Activated CD8-positive, alpha-beta memory T cell treated with anti-CD3 and anti-CD28 coated beads for 36 hours (primary cell): ENCODE results near the gene CD40. TPM values are rescaled to one million over a fixed set of nuclear protein-coding genes. Genes with fewer than 3 reads are reported as not detected.

ENCODE experiments used
- CTCF ChIA-PET: fragments of 350-600 bp; sonication (Branson Sonifier 250); formaldehyde crosslinking; loops from one replicate; lab custom pipeline; 2021; ENCODE audit warnings: antibody characterized with exemption; lab: Charles Lee
- POLR2A ChIA-PET: fragments of 350-600 bp; sonication (Branson Sonifier 250); formaldehyde crosslinking; loops from one replicate; lab custom pipeline; 2021; ENCODE audit warnings: antibody characterized with exemption; lab: Charles Lee
- total RNA-seq, 2 experiments: library from RNA; stranded (reverse); gene quantifications; one replicate each; pipeline ENCODE4 v1.2.3, GENCODE V29; 2021

CD40 gene
- 1 to 10 TPM; 3.0 to 3.3 TPM for total RNA-seq

GRCh38 chr20:46117704-46118467 lies at the start of gene CD40:
CD40 (plus strand) TSS chr20:46118314; CDS start chr20:46118344, 30 bp downstream.
- POLR2A ChIA-PET = interaction anchor here (0.6 kb wide), 1 partner anchor 110 kb away, joined by 3 read pairs; no protein-coding TSS in a partner anchor
- CTCF ChIA-PET = interaction anchor here (2.1 to 2.3 kb wide), 2 partner anchors 11 to 14 kb away, joined by 5 to 6 read pairs; no protein-coding TSS in a partner anchor

- CTCF ChIA-PET = no interaction called here
- POLR2A ChIA-PET = no interaction called here
Observed at GRCh38 chr20:46070215-46070900, 47.8 kb upstream of the CD40 start.

GRCh38 chr20:46071573-46071972 lies 46.5 kb upstream of the CD40 start:
- CTCF ChIA-PET = no interaction called here
- POLR2A ChIA-PET = no interaction called here

DNA sequence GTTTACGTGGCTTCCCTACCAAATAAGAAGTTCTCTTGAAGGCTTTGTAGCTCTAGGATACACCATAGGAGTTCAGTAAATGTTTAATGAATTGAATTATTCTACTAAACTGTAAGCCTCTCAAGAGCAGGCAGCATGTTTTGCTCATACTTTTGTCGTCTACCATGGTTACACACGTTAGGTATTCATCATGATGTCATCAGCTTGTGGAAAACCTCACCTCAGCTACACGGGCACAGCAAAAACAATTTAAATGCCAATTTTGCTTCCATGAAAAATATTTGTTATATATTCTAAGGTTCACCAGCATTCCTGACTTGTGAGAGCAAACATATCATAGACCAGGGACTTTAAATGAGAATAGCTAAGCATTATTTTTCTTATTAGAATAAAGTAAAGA lies 45.1 kb upstream of the CD40 start:
- ChIA-PET POLR2A (no interaction called here), CTCF (no interaction called here)

GRCh38 chr20:46073443-46073842 lies 44.7 kb upstream of the CD40 start:
- ChIA-PET CTCF (no interaction called here), POLR2A (no interaction called here)

DNA sequence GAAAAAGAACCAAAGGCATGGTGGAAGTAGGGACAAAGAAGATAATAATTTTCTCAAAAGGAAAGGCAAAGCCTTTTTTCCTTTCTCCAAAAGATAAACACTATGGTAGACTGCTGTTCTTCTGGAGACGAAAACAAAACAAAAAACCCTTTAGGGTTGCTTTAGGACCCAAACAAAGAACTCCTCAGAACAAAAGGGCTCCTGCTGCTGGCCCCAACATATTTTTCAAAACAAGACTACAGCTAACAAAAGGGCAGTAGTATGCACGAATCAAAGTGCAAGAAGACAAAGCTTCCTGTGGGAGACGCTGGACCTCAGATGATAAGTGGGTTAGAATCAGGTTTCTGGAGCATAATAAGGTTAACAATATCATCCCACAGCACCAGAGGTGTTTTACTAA lies 44.1 kb upstream of the CD40 start:
- ChIA-PET CTCF (interaction anchor here (1.0 kb wide), 1 partner anchor 9 kb away, joined by 3 read pairs; no protein-coding TSS in a partner anchor), POLR2A (no interaction called here)

- ChIA-PET POLR2A (no interaction called here), CTCF (no interaction called here)
Observed at GRCh38 chr20:46076806-46077205, 41.3 kb upstream of the CD40 start.

GRCh38 chr20:46077642-46078305 lies 40.3 kb upstream of the CD40 start:
- POLR2A ChIA-PET = interaction anchor here (0.5 kb wide), 1 partner anchor 33 kb away, joined by 14 read pairs; no protein-coding TSS in a partner anchor
- CTCF ChIA-PET = interaction anchor here (0.7 kb wide), 1 partner anchor 55 kb away, joined by 4 read pairs; no protein-coding TSS in a partner anchor

DNA sequence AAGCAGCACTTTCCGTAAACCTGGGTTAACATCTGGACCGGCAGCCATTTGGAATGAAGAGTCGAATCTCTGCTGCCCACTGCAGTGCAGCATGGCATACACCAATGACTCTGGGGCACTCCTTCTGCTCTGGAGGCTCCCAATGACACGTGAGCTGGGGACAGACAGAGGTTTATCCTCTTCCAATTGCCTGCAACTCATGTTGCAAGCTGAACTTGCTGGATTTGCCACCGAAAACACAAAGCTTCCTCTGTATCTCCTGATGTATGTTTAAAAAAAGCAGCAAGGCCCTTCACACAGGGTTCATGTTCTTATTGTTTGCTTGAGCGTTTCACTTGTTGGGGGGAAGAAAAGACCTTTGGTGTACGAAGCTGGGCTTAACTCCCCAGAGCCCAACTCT lies 39.2 kb upstream of the CD40 start:
- ChIA-PET CTCF (no interaction called here), POLR2A (no interaction called here)

- ChIA-PET POLR2A (no interaction called here), CTCF (no interaction called here)
Observed at GRCh38 chr20:46081074-46081473, 37.0 kb upstream of the CD40 start.

DNA sequence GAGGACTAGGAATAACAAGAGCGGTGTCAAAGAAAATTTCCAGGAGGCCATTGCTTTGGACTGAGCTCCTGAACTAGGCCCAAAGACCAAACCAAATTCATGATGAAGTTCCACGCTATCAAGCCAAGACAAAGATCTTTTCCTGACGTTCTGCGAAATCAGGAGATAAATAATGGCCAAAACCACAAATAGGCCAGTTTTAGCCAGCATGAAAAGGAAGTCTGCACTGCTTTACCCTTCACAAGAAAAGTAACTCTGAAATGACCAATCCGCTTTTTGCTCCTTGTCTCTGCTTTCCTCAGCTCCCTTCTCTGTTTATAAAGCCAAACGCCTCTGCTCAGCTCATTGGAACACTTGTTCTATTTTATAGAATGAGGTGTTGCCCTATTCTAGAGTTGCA lies 35.0 kb upstream of the CD40 start:
- ChIA-PET CTCF (interaction anchor here (1.3 kb wide), 1 partner anchor 9 kb away, joined by 3 read pairs; no protein-coding TSS in a partner anchor), POLR2A (no interaction called here)

GRCh38 chr20:46083531-46084061 lies 34.5 kb upstream of the CD40 start:
- ChIA-PET CTCF (interaction anchor here (1.3 kb wide), 1 partner anchor 9 kb away, joined by 3 read pairs; no protein-coding TSS in a partner anchor), POLR2A (no interaction called here)

- ChIA-PET POLR2A (no interaction called here), CTCF (interaction anchor here (1.2 kb wide), 1 partner anchor 62 kb away, joined by 10 read pairs; no protein-coding TSS in a partner anchor)
Observed at GRCh38 chr20:46084805-46085178, 33.3 kb upstream of the CD40 start.

DNA sequence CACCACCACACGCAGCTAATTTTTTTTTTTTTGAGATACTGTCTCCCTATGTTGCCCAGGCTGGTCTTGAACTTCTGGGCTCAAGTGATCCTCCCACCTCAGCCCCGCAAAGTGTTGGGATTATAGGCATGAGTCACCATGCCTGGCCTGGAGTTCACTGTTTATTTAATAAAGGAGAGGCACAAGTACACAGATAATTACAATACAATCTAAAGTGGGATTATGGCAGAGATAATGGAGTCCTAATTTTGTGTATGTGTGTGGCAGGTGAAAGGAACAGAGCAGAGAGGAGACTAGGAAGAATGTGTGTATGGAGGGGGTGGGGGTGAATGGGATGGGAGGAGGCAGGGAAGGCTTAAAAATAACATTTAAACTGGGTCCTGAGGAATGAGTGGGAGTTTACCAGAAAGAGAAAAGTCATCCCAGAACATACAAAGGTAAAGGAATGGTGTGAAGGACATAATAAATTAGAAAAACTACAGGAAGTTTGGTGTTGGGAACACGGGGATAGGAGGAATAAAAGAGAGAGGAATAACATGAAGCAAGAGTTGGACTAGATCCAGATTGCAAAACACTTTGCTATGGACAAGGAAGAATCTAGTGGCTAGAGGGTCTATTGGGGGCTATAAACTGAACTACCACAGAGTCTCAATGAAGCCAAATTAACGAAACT lies 32.8 kb upstream of the CD40 start:
- POLR2A ChIA-PET = no interaction called here
- CTCF ChIA-PET = interaction anchor here (1.2 kb wide), 1 partner anchor 62 kb away, joined by 10 read pairs; no protein-coding TSS in a partner anchor

GRCh38 chr20:46087161-46087560 lies 31.0 kb upstream of the CD40 start:
- POLR2A ChIA-PET = no interaction called here
- CTCF ChIA-PET = interaction anchor here (1.0 to 2.3 kb wide), 2 partner anchors 64 to 100 kb away, joined by 4 to 10 read pairs; no protein-coding TSS in a partner anchor

DNA sequence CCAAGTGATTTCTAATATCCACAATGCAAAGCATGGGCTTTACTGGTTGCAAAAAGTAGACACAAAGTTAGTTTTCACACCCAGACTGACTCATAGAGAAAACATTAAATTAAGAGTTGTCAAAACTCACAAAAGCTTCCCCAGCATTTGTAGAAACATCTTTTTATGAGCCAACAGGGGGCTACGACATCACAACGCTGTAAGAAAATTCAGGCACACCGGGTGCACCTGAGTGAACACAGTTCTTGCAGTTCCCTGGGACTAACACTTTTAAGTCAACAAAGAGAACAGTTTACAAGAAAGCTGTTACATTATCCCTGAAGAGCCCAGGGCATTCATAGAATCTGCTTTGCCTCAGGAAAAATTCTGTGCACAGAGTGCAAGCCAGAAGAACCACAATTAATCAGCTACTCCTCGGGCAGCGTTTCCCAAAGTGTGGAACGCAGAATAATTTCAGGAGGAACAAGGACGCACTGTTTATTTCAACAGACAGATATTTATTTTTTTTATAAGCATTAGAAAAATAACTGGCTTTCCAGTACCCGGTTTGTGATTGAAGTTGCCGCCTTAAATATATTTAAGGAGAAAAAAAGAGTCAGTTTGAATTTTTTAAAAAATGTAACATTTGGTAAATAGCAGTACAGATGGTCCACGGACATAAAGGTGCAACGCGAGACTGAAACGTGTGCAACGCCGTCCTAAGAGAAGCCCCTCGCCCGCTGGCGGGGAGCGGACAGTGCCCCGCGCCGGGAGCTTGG lies 29.5 kb upstream of the CD40 start:
- ChIA-PET POLR2A (no interaction called here), CTCF (interaction anchor here (1.0 to 2.3 kb wide), 2 partner anchors 66 to 102 kb away, joined by 4 to 10 read pairs; no protein-coding TSS in a partner anchor)

GRCh38 chr20:46089167-46089416 lies 29.0 kb upstream of the CD40 start:
- CTCF ChIA-PET = interaction anchor here (2.3 kb wide), 1 partner anchor 66 kb away, joined by 10 read pairs; no protein-coding TSS in a partner anchor
- POLR2A ChIA-PET = no interaction called here
